GM10248 (cell line): Measurements from ENCODE around the gene FAM78B.

Experiments
- CTCF ChIA-PET: fragments of 300-600 bp; sonication (Branson Sonifier 250); formaldehyde crosslinking; extraction: SDS; loops from one replicate; lab custom pipeline; 2021; ENCODE audit warnings: antibody characterized with exemption; lab: Yijun Ruan, JAX
- POLR2A ChIA-PET: fragments of 350-650 bp; sonication (Branson Sonifier 250); formaldehyde crosslinking; extraction: SDS; loops from one replicate; lab custom pipeline; 2020; ENCODE audit warnings: antibody characterized with exemption; lab: Yijun Ruan, JAX
- DNase-seq: peaks from one replicate; pipeline ENCODE4 v3.0.0; 2012; ENCODE audit errors: extremely low spot score
- CTCF ChIP-seq: IDR thresholded peaks from 2 replicates; pipeline ENCODE4 v1.5.1; 2012; ENCODE audit warnings: mild to moderate bottlenecking, low read depth; ENCODE audit errors: extremely low read depth, missing control alignments, control extremely low read depth

The FAM78B gene

GRCh38 chr1:166066107-166066506 lies 100.7 kb downstream of the FAM78B start:
- DNase-seq = no peak
- ChIA-PET CTCF (no interaction called here), POLR2A (no interaction called here)
- no peak for TF ChIP-seq CTCF

DNA sequence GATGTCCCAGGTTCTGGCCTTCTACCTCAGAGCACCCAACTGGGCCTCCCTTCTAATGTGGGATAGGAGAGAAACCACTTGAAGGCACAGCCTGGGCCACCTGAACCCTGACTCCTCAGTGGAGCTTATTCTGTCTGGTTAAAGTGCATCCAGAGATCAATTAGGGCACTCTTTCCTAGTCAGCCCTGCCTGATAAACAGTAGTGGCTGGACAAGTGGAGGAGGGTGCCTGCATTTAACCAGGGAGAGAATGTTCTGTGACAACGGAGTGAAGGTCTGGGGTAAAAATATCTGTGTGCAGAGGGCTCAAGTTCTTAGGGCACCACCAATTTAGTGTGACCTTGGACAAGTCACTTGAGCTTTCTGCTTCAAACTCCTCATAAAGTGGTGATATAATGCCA lies 101.8 kb downstream of the FAM78B start:
- TF ChIP-seq CTCF = no peak
- CTCF ChIA-PET = no interaction called here
- POLR2A ChIA-PET = no interaction called here
- no peak for DNase-seq

GRCh38 chr1:166064313-166064926 lies 102.4 kb downstream of the FAM78B start:
- TF ChIP-seq CTCF = no peak
- ChIA-PET CTCF (no interaction called here), POLR2A (no interaction called here)
- no peak for DNase-seq

GRCh38 chr1:166063701-166064100 lies 103.1 kb downstream of the FAM78B start:
- TF ChIP-seq CTCF = no peak
- CTCF ChIA-PET = no interaction called here
- POLR2A ChIA-PET = no interaction called here
- no peak for DNase-seq

GRCh38 chr1:166062421-166063070 lies 104.3 kb downstream of the FAM78B start:
- no peak for DNase-seq
- CTCF ChIA-PET = no interaction called here
- POLR2A ChIA-PET = no interaction called here
- TF ChIP-seq CTCF = no peak

DNA sequence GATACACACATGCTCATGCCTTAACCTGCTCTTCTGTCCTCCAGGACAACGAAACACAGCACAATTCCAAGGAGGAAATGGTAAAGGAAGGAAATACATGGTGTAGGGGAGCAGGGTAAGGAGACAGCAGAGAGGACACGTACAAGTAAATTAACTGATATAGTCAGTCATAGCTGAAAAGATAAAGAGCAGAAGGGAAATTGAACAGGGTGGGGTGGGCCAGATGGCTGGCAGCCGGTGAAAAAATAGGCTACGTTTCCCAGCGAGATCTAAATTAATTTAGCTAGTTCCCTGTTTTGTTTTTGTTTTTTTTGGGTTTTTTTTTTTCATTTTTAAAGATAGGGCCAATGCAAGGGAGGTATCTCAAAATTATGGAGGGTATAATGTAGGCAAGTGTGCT lies 109.2 kb downstream of the FAM78B start:
- TF ChIP-seq CTCF = no peak
- ChIA-PET CTCF (no interaction called here), POLR2A (no interaction called here)
- DNase-seq = no peak
